SK-N-MC (cell line): ENCODE data around the gene SLC30A7.
A peak's percentile ranks its signal among the peaks of the same experiment; 100 is the strongest.
"Not testable (repeated sequence)": the region's sequence is repeated elsewhere in the genome, so short reads cannot be mapped to it uniquely, and the experiment has no call there.

ENCODE experiments used
- DNase-seq: peaks from one replicate; pipeline ENCODE4 v3.0.0-alpha.2; 2011; ENCODE audit warnings: low read depth, low spot score
- H3K27ac ChIP-seq: fragments of 200-600 bp; sonication (generic); 2 replicates; pipeline ENCODE4 v1.5.1; 2016; ENCODE audit warnings: mixed run types
- H3K36me3 ChIP-seq: fragments of 200-600 bp; sonication (generic); 2 replicates; pipeline ENCODE4 v1.6.1; 2017; ENCODE audit warnings: antibody characterized with exemption, low read length, mixed read lengths; ENCODE audit not compliant: insufficient read depth
- H3K4me3 ChIP-seq: fragments of 200-600 bp; sonication (generic); 2 replicates; pipeline ENCODE4 v1.5.1; 2016
- H3K9ac ChIP-seq: fragments of 200-600 bp; sonication (generic); 2 replicates; pipeline ENCODE4 v1.8.0; 2017; ENCODE audit warnings: mixed run types, mixed read lengths; ENCODE audit not compliant: insufficient read length
- H3K9me3 ChIP-seq: fragments of 200-600 bp; sonication (generic); 2 replicates; pipeline ENCODE4 v1.6.1; 2017; ENCODE audit warnings: low read depth, mild to moderate bottlenecking, antibody characterized with exemption, low read length, moderate library complexity, mixed read lengths
- EZH2 ChIP-seq: fragments of 200-600 bp; sonication (generic); IDR thresholded peaks from one replicate; pipeline ENCODE4 v1.6.1; 2017; ENCODE audit warnings: antibody characterized with exemption
- FOXP2 ChIP-seq: optimal IDR thresholded peaks from 2 replicates; pipeline ENCODE3; 2011; ENCODE audit warnings: mild to moderate bottlenecking, moderate library complexity; ENCODE audit not compliant: insufficient read depth; ENCODE audit errors: extremely low read length, control extremely low read depth
- POLR2AphosphoS5 ChIP-seq: IDR thresholded peaks from 2 replicates; pipeline ENCODE4 v1.6.1; 2012; ENCODE audit warnings: mild to moderate bottlenecking, low read depth, low read length, borderline replicate concordance

SLC30A7 gene

DNA sequence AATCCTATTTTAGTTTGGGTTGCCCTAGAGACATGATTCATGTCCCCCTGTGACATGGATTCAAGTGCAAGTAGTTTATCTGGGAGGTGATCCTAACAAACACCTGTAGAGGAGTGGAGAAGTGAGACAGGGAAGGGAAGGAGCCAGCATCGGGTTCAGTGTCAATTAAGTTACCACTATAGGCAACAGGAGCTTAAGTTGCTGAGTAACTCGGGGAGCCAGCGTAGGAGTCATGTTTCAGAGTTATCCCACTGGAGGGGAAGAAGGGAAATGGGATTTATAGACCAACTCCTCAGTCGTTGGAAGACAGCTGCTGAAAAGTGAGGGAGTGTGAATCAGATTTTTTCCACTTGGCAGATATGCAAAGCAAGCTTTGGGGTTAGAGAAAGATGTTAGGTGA, 54.9 kb downstream of the SLC30A7 start:
- Histone ChIP-seq H3K9ac (peak overlapping the region; percentile 39), H3K9me3 (no peaks in the 10 kb centered on the region), H3K4me3 (no peak overlapping the region), H3K27ac (peak overlapping the region; percentile 78), H3K36me3 (peaks cover 13% of the 10 kb centered on the region)
- no peak for DNase-seq
- TF ChIP-seq POLR2AphosphoS5, result no peak
- no peak for TF ChIP-seq FOXP2
- no peak for TF ChIP-seq EZH2

DNA sequence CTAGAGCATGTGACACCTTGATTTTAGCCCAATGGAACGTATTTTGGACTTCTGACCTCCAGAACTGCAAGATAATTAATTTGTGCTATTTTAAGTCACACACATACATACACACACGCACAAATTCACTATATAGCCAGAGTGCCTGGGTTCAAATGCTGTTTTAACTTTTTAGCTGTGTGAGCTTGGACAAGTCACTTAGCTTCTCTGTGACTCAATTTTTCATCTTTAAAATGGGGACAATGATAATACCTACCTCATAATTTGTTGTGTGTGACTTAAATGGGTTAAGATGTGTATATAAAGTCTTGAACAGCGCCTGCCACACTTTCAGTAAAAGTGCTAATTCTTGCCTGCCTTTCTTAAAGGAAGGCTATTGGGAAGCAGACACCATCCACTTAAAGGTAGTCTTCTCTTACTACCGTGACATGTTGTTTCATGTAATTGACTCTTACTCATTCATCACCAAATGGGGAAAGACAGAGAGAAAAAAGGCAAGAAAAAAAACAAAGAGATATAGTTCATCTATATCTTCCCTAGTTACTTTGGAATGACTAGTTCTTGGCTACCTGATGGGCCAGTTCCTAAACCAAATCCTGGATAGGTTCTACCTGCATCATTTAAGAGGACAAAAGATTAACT, 56.3 kb downstream of the SLC30A7 start:
- Histone ChIP-seq H3K4me3 (no peak overlapping the region), H3K27ac (peak overlapping the region; percentile 99), H3K36me3 (peaks cover 11% of the 10 kb centered on the region), H3K9me3 (no peaks in the 10 kb centered on the region), H3K9ac (no peak overlapping the region)
- no peak for DNase-seq
- TF ChIP-seq FOXP2 (no peak), EZH2 (no peak), POLR2AphosphoS5 (no peak)

DNA sequence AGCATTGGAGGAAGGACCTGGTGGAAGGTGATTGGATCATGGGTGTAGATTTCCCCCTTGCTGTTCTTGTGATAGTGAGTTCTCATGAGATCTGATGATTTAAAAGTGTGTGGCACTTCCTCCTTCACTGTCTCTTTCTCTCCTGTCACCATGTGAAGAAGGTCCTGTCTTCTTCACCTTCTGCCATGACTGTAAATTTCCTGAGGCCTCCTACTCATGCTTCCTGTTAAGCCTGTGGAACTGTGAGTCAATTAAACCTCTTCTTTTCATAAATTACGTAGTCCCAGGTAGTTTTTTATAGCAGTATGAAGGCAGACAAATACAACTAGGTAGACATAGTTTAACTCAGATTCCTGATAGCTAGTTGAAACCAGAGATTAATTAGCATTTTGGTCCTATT, 57.1 kb downstream of the SLC30A7 start:
- not testable (repeated sequence) for H3K9me3 ChIP-seq, DNase-seq, H3K9ac ChIP-seq, H3K4me3 ChIP-seq
- Histone ChIP-seq H3K36me3 (peaks cover 11% of the 10 kb centered on the region), H3K27ac (peak overlapping the region; percentile 99)

DNA sequence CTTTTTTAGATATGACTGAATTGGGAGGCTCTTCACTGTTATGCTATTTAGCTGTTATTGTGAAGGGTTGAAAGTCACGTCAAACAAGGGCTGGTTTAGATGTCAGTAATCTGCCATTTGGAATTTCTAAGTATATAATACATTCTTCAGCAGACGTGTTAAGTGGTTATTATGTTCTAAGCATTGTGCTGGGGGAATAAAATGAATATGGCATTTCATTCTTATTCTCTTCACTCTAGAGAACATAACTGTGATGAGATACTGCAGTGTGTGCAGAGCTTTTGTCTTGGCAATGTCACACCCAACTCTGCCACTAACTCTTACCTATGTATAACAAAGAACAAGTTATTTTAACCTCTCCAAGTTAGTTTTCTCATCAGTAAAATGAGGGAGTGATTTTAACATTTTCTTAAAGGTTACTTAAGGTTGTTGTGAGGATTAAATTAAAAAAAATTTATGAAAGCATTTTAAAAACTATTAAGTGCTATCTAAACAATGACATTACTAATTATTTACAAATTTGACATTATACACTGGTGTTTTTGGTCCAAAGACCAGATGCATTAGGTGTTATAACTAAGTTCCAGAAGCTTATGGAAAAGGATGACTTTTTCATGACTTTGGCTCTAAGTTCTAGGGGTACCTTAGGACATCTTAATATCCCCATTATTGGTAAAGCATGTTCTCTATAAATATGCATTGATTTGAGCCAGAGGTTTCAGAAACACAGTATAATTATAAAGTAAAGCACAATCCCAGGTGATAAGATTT, 58.3 kb downstream of the SLC30A7 start:
- Histone ChIP-seq H3K9ac (no peak overlapping the region), H3K4me3 (no peak overlapping the region), H3K9me3 (no peaks in the 10 kb centered on the region), H3K36me3 (peaks cover 11% of the 10 kb centered on the region), H3K27ac (peak overlapping the region; percentile 99)
- TF ChIP-seq POLR2AphosphoS5 (no peak), FOXP2 (no peak), EZH2 (no peak)
- no peak for DNase-seq

DNA sequence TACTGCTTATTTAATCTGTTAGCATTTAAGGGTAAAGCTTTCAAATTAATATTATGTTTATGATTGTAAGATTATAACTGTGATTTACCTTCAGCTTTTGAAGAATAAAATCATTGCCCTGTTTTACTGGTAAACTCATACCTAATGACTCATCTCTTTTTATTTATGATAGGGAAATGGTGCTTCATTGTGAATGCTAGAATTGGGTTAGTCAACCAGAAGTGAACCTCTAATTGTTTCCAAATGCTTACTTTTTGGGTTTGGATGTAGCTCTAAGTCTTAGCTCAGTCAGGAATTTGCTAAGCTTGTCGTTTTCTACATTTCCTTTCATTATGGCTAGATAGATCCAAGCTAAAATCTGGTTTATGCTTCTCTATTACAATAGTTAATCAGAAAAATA, 59.4 kb downstream of the SLC30A7 start:
- peak overlapping the region; percentile 99 for H3K27ac ChIP-seq
- H3K4me3 ChIP-seq, result peak overlapping the region; percentile 58
- peak; percentile 92 for DNase-seq

DNA sequence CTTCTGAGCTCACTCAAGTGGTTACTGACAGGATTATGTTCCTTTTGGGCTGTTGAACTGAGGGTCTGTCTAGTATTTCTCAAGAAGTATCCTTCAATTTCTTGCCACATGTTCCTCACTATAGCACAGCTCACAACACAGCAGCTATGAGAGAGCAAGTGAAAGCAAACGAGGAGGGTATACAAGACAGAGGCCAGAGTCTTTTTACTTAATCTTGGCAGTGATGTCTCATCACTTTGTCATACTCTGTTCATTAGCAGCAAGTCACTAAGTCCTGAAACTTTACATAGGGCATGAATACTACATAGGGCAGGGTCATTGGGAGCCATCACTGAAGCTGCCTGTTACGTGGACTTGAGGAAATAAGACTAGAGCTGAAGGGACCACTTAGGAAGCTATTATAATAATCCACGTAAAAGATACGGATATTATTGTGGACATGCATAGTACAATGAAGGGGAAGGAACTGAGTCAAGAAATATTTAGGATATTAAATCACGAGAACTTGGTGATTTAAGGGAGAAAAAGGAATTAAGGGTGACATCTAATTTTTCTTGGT, 63.7 kb downstream of the SLC30A7 start:
- no peak overlapping the region for H3K9ac ChIP-seq

More for the DNA sequence above, 59.4 kb downstream of the SLC30A7 start:
- no peaks in the 10 kb centered on the region for H3K9me3 ChIP-seq
- H3K36me3 ChIP-seq, result peaks cover 14% of the 10 kb centered on the region
- TF ChIP-seq POLR2AphosphoS5 (peak; percentile 37; the same call in 1 of the 2 replicates), EZH2 (no peak), FOXP2 (peak; percentile 28)
- H3K9ac ChIP-seq, result peak overlapping the region; percentile 70

DNA sequence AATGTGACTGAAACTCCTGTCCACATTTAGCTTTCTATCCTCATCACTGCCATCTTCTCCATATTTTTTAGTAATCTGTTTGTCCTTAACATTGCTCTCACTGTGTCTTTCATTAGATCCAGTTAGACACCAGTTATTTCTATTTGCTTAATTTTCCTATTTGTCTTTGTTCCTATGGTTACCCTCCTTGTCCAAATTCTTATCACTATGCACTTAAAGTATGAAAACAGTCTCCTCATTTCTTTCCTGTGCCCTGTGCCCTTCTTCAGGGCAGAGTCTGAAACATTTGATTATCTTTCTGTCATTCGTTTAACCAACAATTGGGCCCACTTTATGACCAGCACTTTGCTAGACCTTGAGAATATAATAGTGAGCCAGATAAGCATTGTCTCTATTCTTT, 64.2 kb downstream of the SLC30A7 start:
- Histone ChIP-seq H3K4me3 (no peak overlapping the region), H3K36me3 (peaks cover 24% of the 10 kb centered on the region), H3K9me3 (no peaks in the 10 kb centered on the region), H3K27ac (no peak overlapping the region), H3K9ac (no peak overlapping the region)
- no peak for DNase-seq
- TF ChIP-seq FOXP2, result no peak
- TF ChIP-seq POLR2AphosphoS5, result no peak
- TF ChIP-seq EZH2, result no peak

More for the DNA sequence above, 63.7 kb downstream of the SLC30A7 start:
- no peak overlapping the region for H3K4me3 ChIP-seq
- TF ChIP-seq POLR2AphosphoS5, result no peak
- TF ChIP-seq FOXP2, result no peak
- no peak for TF ChIP-seq EZH2
- H3K36me3 ChIP-seq, result peaks cover 24% of the 10 kb centered on the region
- H3K27ac ChIP-seq, result no peak overlapping the region
- no peak for DNase-seq
- H3K9me3 ChIP-seq, result no peaks in the 10 kb centered on the region

DNA sequence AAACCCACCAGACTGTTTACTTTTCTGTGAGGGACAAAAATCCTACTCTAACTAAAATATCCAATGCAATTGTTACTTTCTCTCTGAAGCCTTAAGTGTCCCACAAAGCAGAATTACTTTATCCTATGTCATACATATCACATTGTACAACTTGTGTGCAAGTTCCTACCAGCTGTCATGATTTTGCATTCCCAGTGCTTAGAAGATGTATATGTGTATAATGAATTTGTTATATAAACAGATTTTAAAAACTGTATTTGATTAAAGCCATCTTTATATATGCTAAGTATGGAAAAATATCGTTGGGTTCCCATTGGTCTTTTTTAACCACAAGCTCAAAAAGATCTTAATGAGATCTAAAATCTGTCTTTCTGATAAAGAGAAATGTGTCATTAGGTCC, 72.7 kb downstream of the SLC30A7 start:
- TF ChIP-seq EZH2, result no peak
- no peak for TF ChIP-seq FOXP2
- no peak for TF ChIP-seq POLR2AphosphoS5
- no peaks in the 10 kb centered on the region for H3K9me3 ChIP-seq
- H3K27ac ChIP-seq, result no peak overlapping the region
- no peak overlapping the region for H3K9ac ChIP-seq
- DNase-seq, result no peak
- no peak overlapping the region for H3K4me3 ChIP-seq
- H3K36me3 ChIP-seq, result peaks cover 21% of the 10 kb centered on the region

DNA sequence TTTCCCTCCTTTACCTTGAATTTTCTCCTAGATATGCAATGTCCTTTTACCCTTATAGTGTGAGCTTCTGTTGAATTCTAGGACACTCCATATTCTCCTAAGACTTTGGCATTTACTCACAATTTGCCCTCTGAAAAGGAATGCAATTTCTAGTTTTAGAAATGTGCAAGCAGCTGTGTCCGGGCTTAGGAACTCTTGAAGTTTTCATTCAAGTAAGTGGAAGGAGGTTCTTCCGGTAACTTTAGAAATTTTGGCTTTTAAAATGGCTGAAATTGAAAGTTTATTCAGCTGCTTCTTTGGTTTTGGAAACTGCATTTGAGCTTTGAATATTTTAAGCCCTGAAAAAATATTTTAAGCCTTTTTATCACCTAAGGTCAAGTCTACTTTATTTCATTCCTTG, 73.4 kb downstream of the SLC30A7 start:
- no peak for TF ChIP-seq POLR2AphosphoS5
- no peak for TF ChIP-seq EZH2
- TF ChIP-seq FOXP2, result no peak
- no peak overlapping the region for H3K27ac ChIP-seq
- no peak for DNase-seq
- no peak overlapping the region for H3K9ac ChIP-seq
- H3K9me3 ChIP-seq, result no peaks in the 10 kb centered on the region
- H3K4me3 ChIP-seq, result no peak overlapping the region
- H3K36me3 ChIP-seq, result peaks cover 24% of the 10 kb centered on the region
